K562 (cell line): ENCODE measurements around the gene SP100. TPM values are rescaled to one million over a fixed set of nuclear protein-coding genes. Genes with fewer than 3 reads are reported as not detected.
A peak's percentile ranks its signal among the peaks of the same experiment; 100 is the strongest.
"Not testable (repeated sequence)": the region's sequence is repeated elsewhere in the genome, so short reads cannot be mapped to it uniquely, and the experiment has no call there.

ENCODE experiments used
- ATAC-seq: fragments of 200-7000 bp; cut with Tn5 transposase; 3 replicates; pipeline ENCODE4 v1.9.1; 2020; ENCODE audit warnings: moderate library complexity
- BruUV-seq: library from RNA; stranded (reverse); fragments of 400-500 nt; replicated peaks from 2 replicates; lab custom pipeline; 2021; lab: Mats Ljungman, UMichigan
- CTCF ChIA-PET: fragments of 300-600 bp; formaldehyde crosslinking; extraction: SDS; loops from one replicate; lab custom pipeline; 2021; ENCODE audit warnings: low intra/inter-chr PET ratio; lab: Yijun Ruan, JAX
- POLR2A ChIA-PET: fragments of 300-600, 350-650 bp; sonication (Branson Sonifier 250); formaldehyde crosslinking; extraction: SDS; loops from one replicate; lab custom pipeline; 2021; ENCODE audit warnings: antibody characterized with exemption, inconsistent platforms; lab: Yijun Ruan, JAX
- DNase-seq, 4 experiments: peaks; one replicate each; pipeline versions ENCODE4 v3.0.0 to v3.0.0-alpha.2; 2011 to 2018; ENCODE audit warnings: low spot score in 3 of 4, mixed read lengths in 3 of 4; ENCODE audit errors: extremely low read depth in 1 of 4
- FAIRE-seq: peaks from 2 replicates; lab custom pipeline; 2011; peaks lifted over from hg19 to GRCh38; lab: Jason Lieb, UNC
- H2AFZ ChIP-seq: 2 replicates; pipeline ENCODE4 v1.6.0; 2011; ENCODE audit warnings: low read depth, low read length, control low read depth, inconsistent platforms
- H3K27ac ChIP-seq: fragments of 200-600 bp; 3 replicates; pipeline ENCODE4 v1.8.0; 2011; ENCODE audit warnings: low read depth, mild to moderate bottlenecking, control low read depth, inconsistent platforms, low read length, moderate library complexity, mixed read lengths; ENCODE audit errors: extremely low read depth
- H3K27me3 ChIP-seq, 2 experiments: fragments of 300-600 bp in 1 of 2; 2 replicates in 1 of 2; 3 replicates in 1 of 2; pipeline versions ENCODE4 v1.6.0 to v1.8.0; 2011; ENCODE audit warnings: inconsistent platforms in 2 of 2, low read length in 2 of 2, mild to moderate bottlenecking in 1 of 2, mixed read lengths in 1 of 2, moderate library complexity in 1 of 2; ENCODE audit not compliant: control insufficient read depth in 2 of 2, insufficient read depth in 2 of 2
- H3K36me3 ChIP-seq: fragments of 300-600 bp; 3 replicates; pipeline ENCODE4 v1.8.0; 2011; ENCODE audit warnings: mild to moderate bottlenecking, low read length, inconsistent platforms; ENCODE audit not compliant: control insufficient read depth, insufficient read depth
- H3K4me1 ChIP-seq, 2 experiments: fragments of 200-600 bp in 1 of 2; replicated peaks in 1 of 2; 2 replicates in 1 of 2; 3 replicates in 1 of 2; pipeline versions ENCODE4 v1.5.1 to v1.8.0; 2011; ENCODE audit warnings: inconsistent platforms in 2 of 2, low read length in 2 of 2, mild to moderate bottlenecking in 1 of 2, mixed read lengths in 1 of 2, moderate library complexity in 1 of 2; ENCODE audit not compliant: control insufficient read depth in 2 of 2, insufficient read depth in 2 of 2
- H3K4me2 ChIP-seq: 2 replicates; pipeline ENCODE4 v1.6.1; 2011; ENCODE audit warnings: low read length, control low read depth, inconsistent platforms, mixed read lengths; ENCODE audit not compliant: insufficient read depth
- H3K4me3 ChIP-seq: fragments of 200-600 bp; sonication (generic), shearing (Covaris generic); 2 replicates; pipeline ENCODE4 v1.5.1; 2016; ENCODE audit warnings: control low read depth, inconsistent platforms
- H3K79me2 ChIP-seq: fragments of 200-600 bp; 3 replicates; pipeline ENCODE4 v1.8.0; 2011; ENCODE audit warnings: low read length, inconsistent platforms; ENCODE audit not compliant: control insufficient read depth, insufficient read depth
- H3K9ac ChIP-seq, 2 experiments: 2 replicates each; pipeline versions ENCODE4 v1.6.0 to v1.6.1; 2011; ENCODE audit warnings: low read depth in 2 of 2, low read length in 2 of 2, control low read depth in 1 of 2, inconsistent platforms in 1 of 2, mild to moderate bottlenecking in 1 of 2, mixed read lengths in 1 of 2; ENCODE audit not compliant: insufficient read depth in 1 of 2
- H3K9me1 ChIP-seq: one replicate; pipeline ENCODE4 v1.6.0; 2011; ENCODE audit warnings: inconsistent platforms, mild to moderate bottlenecking, low read length, moderate library complexity; ENCODE audit not compliant: control insufficient read depth, insufficient read depth
- H3K9me3 ChIP-seq: replicated peaks from 2 replicates; pipeline ENCODE4 v1.5.1; 2011; ENCODE audit warnings: low read depth, low read length, inconsistent platforms; ENCODE audit not compliant: control insufficient read depth, insufficient read depth
- H4K20me1 ChIP-seq: replicated peaks from 2 replicates; pipeline ENCODE4 v1.6.1; 2011; ENCODE audit warnings: low read length, inconsistent platforms, mixed read lengths; ENCODE audit not compliant: control insufficient read depth, insufficient read depth
- CTCF ChIP-seq, 3 experiments: IDR thresholded peaks in 2 of 3; conservative IDR thresholded peaks in 1 of 3; 2 replicates each; pipeline ENCODE4 v1.5.1; 2011 to 2012; ENCODE audit warnings: low read length in 3 of 3, mild to moderate bottlenecking in 3 of 3, control low read depth in 2 of 3, improper control_type of control experiment in 1 of 3, inconsistent platforms in 1 of 3, low read depth in 1 of 3, mixed read lengths in 1 of 3, moderate library complexity in 1 of 3; ENCODE audit not compliant: insufficient read depth in 2 of 3
- WGBS: fragments of 100-300 bp; shearing (Covaris generic); methylation state at CpG from one replicate; pipeline ENCODE4 v1.1.6; 2016; ENCODE audit warnings: low coverage, mixed read lengths; ENCODE audit not compliant: insufficient coverage; ENCODE audit errors: missing lambda C conversion rate; 5-methylcytosine and 5-hydroxymethylcytosine counted together
- in situ Hi-C: fragments of 300-500 bp; cut with MboI; formaldehyde crosslinking; loops from 4 replicates; pipeline ENCODE4 v1.15.0; 2018; ENCODE audit warnings: inconsistent platforms, mixed read lengths
- intact Hi-C: fragments of 100-400 bp; cut with micrococcal nuclease; formaldehyde crosslinking; loops from 2 replicates; pipeline ENCODE4 v1.14.2; 2022
- polyA plus RNA-seq, 8 experiments: library from polyadenylated mRNA; depleted of rRNA in 4 of 8; stranded (reverse) in 5 of 8; unstranded in 3 of 8; fragments of >200 nt; fragmentation: Nextera tagmentation in 2 of 8; fragmentation: Illumina TruSeq in 1 of 8; extraction: Ambion mirVana in 2 of 8; extraction: Trizol in 1 of 8; gene quantifications; 2 replicates each; pipeline versions ENCODE4 v1.2.1 to v1.2.3, GENCODE V29; 2011 to 2014; ENCODE audit warnings: inconsistent platforms in 1 of 8, missing spikeins in 1 of 8
- total RNA-seq, 7 experiments: library from RNA; depleted of rRNA in 6 of 7; stranded (reverse); fragments of >200 nt in 6 of 7; fragmentation: Illumina TruSeq in 2 of 7; extraction: Trizol in 2 of 7; gene quantifications; 2 replicates each; pipeline versions ENCODE4 v1.2.1 to v1.2.3, GENCODE V29; 2011 to 2021; ENCODE audit warnings: low replicate concordance in 1 of 7

The SP100 gene
- total and polyA plus RNA-seq, 9 of the 15 experiments (the other 6 are each of a cell fraction or from before 2014, with no cell fraction given) = 19.2 to 39.2 (median 34.6) TPM

- no peak for TF ChIP-seq CTCF (IDR thresholded peaks at IDR 0.05 in 2 of 3, conservative IDR thresholded peaks at IDR 0.05 in 1 of 3; ENCODE audit: insufficient read depth in 2 of 3, low read depth in 1 of 3, low read length in 3 of 3)
These were observed 15.5 kb upstream of the SP100 start (continued) for GRCh38 chr2:230400454-230400853.

GRCh38 chr2:230401026-230401425 is 15.0 kb upstream of the SP100 start:
- H3K36me3 ChIP-seq, BruUV-seq, H3K79me2 ChIP-seq, H3K9me3 ChIP-seq, ATAC-seq, H3K27ac ChIP-seq, H3K4me1 ChIP-seq, intact Hi-C loops, H3K9me1 ChIP-seq, H3K9ac ChIP-seq, H3K4me3 ChIP-seq, H3K27me3 ChIP-seq, DNase-seq, H4K20me1 ChIP-seq, H2AFZ ChIP-seq, POLR2A ChIA-PET, CTCF ChIA-PET, in situ Hi-C loops, H3K4me2 ChIP-seq: not testable (repeated sequence)
- peak; percentile 49 for FAIRE-seq
- WGBS = 71% methylated on average over 1 of the region's 6 CpGs
